GM12875 (cell line): Measurements from ENCODE around the gene CHKA.

Experiments
- H3K4me3 ChIP-seq: one replicate; pipeline ENCODE4 v1.5.1; 2011; ENCODE audit warnings: low read depth, low read length, control low read depth
- CTCF ChIP-seq: IDR thresholded peaks from 2 replicates; pipeline ENCODE4 v1.5.1; 2011; ENCODE audit warnings: low read depth, mild to moderate bottlenecking, control low read depth, inconsistent platforms, low read length, moderate library complexity, borderline replicate concordance; ENCODE audit not compliant: insufficient read depth

The CHKA gene

DNA sequence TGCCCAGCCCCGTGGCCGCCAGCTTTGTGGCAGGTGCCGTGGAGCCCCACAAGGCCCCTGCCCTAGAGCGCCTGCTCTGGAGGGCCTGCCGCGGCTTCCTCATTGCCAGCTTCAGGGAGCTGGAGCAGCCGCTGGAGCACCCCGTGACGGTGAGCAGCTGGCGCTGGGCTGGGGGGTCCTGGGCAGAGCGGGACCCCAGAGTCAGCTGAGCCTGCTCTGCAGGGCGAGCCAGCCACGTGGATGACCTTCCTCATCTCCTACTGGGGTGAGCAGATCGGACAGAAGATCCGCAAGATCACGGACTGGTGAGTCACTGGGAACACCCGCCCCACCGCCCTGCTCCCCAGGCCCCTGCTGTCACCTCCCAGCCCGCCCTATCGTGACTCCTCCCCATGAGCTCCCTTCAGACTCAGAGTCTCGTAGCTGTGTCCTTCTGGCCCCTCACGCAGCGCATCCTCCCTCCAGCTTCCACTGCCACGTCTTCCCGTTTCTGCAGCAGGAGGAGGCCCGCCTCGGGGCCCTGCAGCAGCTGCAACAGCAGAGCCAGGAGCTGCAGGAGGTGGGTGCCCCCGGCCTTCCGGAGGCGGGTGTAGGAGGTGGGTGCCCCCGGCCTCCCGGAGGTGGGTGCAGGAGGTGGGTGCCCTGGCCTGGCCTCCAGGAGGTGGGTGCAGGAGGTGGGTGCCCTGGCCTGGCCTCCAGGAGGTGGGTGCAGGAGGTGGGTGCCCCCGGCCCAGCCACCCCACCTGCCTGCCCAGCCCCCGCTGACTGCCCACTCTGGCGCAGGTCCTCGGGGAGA is 77.6 kb downstream of the CHKA start:
- no peak for TF ChIP-seq CTCF
- no peak overlapping the region for H3K4me3 ChIP-seq

- H3K4me3 ChIP-seq: no peak overlapping the region
- no peak for TF ChIP-seq CTCF
These were observed 78.2 kb downstream of the CHKA start for GRCh38 chr11:68043029-68043348.

DNA sequence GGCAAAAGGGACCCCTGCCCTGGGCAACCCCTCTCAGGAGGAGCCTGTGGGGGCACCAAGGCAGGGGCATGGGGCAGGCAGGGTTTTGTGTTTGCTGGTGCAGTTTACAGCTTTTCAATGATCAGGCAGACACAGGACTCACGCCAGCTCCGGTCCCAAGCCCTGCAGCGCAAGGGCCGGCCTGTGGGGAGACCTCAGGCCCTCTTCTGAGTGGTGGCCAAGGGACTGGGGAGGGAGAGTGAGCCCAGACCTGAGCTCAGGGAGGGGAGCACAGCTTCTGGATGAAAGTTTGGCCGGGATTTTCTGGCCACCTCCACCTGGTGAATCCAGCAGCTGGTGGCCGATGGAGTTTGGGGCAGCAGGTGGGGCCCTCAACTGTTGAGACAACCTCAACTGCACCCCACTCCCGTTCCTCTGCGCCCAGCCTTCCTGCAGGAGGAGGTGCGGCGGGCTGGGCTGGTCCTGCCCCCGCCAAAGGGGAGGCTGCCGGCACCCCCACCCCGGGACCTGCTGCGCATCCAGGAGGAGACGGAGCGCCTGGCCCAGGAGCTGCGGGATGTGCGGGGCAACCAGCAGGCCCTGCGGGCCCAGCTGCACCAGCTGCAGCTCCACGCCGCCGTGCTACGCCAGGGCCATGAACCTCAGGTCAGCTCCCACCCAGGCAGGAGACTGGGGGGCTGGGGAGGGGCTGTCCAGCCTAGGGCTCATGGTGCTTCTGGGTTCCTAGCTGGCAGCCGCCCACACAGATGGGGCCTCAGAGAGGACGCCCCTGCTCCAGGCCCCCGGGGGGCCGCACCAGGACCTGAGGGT is 78.8 kb downstream of the CHKA start:
- H3K4me3 ChIP-seq: no peak overlapping the region

DNA sequence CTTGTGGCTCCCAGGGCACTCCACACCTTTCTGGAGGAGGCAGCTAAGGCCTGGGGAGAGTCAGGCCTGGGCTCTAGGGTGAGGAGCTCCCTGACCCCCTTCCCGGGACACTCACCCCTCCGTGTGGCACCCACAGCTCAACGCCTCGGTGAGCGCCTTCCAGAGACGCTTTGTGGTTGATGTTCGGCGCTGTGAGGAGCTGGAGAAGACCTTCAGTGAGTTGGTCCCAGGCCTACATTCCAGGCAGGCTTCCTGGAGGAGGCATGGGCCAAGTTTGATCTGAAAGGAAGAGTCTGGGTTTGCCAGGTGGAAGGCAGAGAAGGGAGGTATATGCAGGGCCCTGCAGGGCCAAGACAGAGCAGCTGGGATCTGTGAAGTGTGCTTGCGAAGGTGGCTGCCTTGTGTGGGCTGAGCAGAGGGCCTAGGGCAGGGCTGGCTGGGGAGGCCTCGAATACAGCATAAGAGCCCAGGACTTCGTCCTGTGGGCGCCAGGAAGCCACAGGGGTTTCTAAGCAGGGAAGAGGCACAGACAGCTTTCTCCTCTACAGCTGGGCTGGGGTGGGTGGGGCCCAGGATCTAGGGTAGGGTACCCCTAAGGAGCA is 79.5 kb downstream of the CHKA start:
- no peak for TF ChIP-seq CTCF
- no peak overlapping the region for H3K4me3 ChIP-seq

More for the DNA sequence above, 78.8 kb downstream of the CHKA start:
- no peak for TF ChIP-seq CTCF

GRCh38 chr11:68040957-68041591 is 80.1 kb downstream of the CHKA start:
- H3K4me3 ChIP-seq: peak overlapping the region; percentile 92
- no peak for TF ChIP-seq CTCF

DNA sequence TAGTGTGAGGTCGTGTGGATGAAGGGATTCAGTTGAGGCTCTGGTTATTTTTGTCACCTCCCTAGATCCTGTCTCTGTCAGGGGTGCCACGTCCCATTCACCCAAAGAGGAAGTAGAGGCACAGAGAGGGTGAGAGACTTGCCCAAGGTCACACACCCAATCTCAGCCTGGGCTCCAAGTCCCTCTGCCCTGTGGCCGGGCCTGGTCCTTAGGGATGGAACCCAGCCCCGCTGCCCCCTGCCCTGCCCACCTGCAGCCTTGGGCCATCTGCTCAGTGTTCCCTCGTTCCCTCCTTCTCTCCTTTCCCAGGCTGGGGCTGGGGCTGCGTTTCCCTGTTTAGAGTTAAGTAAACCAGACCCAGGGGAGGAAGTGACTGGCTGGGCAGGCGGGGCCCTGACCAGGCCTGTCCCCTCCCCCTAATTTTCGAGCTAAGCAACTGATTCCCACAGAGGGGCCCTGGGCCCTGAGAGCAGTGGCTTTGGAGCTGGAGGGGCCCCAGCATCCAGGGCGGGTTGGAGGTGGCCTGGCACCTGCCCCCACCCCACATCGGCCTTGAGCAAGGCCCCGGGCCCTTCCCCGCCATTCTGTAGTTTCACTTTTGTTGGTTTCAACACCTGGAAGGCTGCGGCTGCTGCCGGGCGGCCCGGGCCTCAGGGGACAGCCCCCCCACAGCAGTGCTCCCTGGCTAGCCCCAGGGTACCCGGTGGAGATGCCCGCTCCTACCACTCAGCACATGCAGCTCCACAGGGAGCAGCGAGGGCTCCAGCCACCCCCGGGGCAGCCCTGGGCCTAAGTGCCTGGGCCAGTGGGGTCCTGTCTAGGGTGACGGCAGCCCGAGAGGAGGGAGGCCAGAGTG is 80.9 kb downstream of the CHKA start:
- H3K4me3 ChIP-seq: peak overlapping the region; percentile 92
- no peak for TF ChIP-seq CTCF
